Activated T-cell treated with anti-CD3 and anti-CD28 coated beads for 1 hour (primary cell): ENCODE results near the gene U2AF1.
"Not testable (repeated sequence)": the region's sequence is repeated elsewhere in the genome, so short reads cannot be mapped to it uniquely, and the experiment has no call there.

Source experiments
- DNase-seq: peaks from one replicate; pipeline ENCODE4 v3.0.0-alpha.2; 2020; ENCODE audit warnings: low read depth

The U2AF1 gene

DNA sequence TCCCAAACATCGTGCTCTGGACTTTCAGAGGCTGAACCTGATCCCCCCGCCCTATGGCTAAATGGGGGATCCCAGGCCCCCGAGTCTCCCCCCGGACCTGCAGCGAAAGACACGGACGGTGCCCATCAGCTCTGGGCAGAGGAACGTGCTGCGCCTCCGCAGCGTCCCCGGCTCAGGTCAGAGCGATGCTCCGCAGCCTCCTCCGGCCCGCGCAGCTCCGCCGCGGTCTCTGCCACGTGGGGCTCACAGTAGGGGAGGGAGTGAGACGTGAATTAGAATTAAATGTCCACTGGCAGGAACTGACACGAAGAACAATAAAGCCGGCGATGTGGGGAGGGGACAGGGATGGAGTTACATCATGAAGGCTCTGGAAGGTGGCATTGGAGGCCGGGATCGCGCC is 30.7 kb downstream of the U2AF1 start:
- DNase-seq = not testable (repeated sequence)

DNA sequence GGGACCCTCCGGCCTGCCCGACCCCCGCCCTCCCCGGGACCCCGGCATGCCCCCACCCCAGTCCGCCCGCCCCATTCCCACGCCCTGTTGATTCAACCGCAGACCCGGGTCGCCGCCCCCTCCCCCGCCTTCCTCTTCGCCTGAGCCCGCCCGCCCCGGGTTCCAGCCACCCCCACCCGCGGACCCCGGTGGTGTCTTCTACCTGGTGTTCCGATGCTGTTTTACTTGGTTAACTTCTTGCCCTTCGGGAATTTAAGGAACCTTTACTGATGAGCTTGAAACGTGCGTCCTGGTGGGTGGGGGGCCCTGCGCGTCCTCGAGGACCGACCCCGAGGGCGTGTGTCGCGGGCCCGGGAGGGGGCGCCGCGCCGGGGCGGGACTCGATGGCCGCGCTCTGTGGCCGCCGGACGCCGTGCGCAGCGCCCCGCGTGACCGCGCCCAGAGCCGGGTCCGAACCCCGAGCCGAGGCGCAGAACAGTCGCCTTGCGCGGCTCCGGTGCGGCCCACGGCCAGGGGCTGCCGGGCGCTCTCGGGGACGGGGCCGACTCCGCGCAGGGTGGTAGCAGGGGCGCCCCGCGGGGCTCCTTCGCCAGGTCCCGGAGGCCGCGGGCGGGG is 31.2 kb downstream of the U2AF1 start:
- not testable (repeated sequence) for DNase-seq

DNA sequence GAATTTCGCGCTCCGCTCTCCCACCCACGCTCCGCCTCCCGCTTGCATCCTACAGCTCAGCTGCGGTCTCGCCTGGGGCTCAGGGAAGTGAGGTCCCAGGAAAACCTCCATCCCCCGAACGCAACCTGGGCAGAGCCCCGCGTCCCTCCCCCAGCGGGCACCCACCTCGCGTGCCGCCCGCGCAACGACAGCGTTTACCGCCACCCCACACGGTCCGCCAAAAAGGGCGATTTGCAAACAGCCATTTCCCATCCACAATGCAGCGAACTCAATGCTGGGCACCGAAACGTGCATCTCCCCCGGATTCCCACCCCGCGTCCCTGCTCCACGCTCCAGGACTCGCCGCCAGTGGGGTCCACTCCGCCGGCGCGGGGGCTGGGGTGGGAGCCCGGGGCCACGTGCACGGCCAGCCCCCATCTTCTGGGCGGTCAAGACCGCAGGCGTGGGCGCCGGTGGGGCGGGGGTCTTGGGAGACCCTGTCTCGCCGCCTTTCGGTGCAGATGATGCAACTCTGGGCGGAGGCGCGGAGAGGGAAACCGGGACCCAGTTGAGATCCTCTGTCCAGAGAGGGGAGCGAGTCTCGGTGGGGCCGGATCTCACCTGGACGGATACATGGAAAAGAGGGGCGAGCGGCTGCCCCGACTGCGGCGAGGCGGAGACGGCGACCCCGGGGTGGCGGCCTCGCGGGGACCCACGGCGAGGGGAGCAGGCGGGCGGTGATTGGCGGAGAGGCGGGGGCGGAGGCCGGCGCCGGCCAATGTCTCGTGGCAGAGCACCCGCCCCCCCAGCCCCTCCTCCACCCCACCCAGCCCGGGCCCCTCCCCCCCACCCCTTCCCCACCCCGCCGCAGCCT is 32.0 kb downstream of the U2AF1 start, which contains the start of gene CBS:
Gene CBS, minus strand, starts transcription at position 666 of the 853 bp plus-strand sequence. CDS start 3,642 bp downstream, outside the sequence.
- not testable (repeated sequence) for DNase-seq

DNA sequence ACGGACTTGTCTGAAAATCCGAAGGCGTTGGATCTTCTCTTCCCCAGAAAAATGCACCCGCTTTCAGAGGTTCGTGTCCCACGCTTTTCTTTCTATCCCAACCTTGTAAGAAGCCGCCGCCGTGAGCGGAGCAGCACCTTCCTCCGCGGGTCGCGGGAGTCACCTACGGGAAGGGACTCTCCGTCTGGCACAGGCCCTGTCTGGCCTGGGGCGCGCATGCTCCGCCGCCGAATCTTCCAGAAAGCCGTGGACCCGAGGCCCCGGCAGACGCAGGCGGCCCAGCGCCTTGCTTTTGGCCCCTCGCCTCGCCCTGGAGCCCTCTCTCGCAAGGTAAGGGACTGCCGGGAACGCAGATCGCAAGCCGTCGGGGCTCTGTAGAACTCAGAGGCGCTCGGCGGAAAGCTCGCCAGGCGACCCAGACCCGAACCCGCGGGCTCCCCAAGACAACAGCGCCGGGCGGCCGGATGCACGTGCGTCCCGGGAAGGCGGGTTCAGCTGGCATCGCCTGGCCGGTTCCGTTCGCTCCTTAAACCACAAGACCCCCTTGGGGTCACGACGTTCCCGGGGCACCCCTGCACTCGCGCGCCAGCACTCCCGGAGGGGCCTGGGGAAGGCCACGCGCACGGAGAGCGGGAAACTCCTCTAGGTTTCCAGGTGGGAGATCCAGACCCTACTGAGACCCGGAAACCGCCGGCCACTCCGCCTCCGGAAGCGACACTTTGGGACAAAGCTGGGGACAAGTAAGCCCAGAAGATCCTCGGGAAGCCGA is 32.8 kb downstream of the U2AF1 start:
- not testable (repeated sequence) for DNase-seq

DNA sequence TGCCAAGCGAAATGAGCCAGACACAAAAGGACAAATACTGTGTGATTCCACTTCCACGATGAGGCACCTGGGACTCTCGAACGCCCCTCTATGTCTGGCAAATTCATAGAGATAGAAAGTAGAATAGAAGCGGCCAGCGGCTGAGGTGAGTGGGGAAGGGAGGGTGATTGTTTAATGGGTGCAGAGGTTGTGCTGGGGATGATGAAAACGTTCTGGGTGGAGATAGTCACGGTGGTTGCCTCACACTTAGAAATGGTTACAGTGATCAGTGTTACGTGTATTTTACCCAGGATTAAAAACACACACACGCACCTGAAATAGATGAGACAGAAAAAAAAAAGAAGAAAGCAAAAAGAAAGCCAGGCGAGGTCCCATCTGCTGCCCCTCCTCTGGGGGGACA is 34.6 kb downstream of the U2AF1 start:
- DNase-seq = not testable (repeated sequence)

DNA sequence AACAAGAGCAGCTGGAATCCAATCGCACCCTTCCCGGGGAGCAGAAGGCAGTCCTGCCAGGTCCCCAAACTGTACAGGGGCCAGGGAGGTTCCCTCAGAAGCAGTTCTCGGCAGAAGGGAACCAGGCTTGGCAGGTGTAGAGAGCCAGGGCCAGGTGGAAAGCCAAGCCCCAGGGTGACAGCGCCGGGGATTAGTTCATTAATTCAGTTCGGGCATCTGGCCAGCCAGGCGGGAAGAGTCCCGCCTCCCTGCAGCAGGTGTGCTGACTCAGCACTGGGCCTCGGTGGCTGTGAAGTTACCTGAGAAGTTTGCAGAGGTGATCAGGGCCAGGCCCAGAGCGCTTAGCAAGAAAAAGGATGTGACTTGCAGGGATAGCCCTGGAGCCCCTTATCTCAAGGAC is 37.7 kb downstream of the U2AF1 start:
- not testable (repeated sequence) for DNase-seq

DNA sequence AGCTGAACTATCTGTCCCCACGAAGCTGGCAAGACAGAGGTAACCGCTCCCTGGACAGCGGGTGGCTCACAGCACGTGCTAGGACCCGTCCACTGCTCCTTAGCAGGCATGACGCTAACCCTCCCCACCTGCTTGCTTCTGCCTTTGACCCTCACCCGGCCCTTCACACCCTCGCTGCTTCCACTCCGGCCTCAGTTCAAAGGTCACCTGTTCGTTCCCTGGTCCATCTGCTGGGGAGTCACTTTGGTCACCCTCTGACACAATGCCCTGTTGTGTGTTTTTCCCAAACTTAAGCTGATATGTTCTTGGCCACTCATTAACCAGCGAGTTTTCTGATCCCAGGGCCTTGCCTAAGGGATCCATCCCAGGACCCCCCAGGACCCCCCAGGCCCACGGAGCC is 39.3 kb downstream of the U2AF1 start:
- DNase-seq = not testable (repeated sequence)

DNA sequence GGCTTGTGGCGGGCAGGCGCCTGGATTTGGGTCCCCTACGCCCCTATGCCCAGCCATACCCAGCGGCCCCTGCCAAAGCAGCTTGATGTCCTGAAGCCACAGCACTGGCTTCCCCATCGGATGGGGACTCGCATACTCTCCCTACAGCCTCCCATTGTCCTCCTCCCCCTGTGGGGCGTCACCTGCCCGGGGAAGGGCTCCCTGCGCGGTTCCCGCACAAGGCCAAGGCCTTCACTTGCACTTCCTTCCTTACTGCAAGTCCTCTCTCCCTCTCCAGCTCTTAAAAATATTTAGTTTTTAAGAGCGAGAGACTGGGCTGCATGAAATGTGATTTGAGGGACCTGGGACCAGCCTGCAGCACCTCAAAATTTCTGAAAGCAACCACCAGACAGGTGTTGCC is 40.7 kb downstream of the U2AF1 start:
- not testable (repeated sequence) for DNase-seq

DNA sequence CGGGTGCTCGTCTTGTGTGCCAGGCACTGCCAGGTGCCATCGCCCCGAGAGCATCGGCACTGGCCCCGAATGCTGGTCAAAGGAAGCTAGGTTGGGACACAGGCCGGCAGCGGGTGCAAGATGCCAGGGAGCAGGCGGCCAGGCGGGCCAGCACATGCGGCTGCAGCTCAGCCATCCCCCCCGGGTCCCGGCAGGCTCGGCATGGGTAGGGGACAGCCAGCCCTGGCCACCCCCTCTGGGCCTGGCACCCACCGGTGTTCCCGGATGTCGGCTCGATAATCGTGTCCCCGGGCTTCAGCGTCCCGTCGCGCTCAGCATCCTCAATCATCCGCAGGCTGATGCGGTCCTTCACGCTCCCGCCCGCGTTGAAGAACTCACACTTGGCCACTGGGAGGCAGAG is 41.4 kb downstream of the U2AF1 start:
- not testable (repeated sequence) for DNase-seq

DNA sequence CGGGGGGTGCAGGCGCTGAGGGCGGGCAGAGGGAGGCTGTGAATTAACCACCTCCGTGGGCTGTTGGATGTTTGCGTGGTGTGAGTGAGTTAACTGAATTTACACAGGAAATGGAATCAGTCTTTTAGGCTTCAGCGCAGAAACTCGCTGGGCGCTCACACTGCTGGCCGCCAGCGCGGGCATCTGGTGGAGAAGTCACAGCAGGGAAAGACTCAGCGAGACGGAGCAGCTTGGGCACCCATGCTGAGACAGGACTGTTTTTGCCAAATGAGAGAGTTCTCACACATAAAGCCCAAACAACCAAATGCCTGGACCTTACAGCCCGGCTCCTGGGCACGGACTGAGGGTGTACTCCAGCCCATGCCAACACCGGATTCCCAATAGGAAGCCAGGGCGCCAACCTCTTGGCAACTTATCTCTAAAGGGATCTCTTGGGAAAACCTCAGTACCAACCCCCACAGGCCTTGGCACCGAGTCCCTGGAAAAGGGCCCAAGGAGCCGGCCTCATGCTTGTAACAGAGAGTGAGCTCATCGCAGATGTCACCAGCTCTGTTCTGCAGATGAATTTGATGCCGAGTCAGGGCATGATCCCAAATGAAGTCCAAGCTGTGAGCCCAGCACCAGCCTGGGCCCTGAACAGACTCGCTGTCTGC is 43.0 kb downstream of the U2AF1 start:
- not testable (repeated sequence) for DNase-seq

DNA sequence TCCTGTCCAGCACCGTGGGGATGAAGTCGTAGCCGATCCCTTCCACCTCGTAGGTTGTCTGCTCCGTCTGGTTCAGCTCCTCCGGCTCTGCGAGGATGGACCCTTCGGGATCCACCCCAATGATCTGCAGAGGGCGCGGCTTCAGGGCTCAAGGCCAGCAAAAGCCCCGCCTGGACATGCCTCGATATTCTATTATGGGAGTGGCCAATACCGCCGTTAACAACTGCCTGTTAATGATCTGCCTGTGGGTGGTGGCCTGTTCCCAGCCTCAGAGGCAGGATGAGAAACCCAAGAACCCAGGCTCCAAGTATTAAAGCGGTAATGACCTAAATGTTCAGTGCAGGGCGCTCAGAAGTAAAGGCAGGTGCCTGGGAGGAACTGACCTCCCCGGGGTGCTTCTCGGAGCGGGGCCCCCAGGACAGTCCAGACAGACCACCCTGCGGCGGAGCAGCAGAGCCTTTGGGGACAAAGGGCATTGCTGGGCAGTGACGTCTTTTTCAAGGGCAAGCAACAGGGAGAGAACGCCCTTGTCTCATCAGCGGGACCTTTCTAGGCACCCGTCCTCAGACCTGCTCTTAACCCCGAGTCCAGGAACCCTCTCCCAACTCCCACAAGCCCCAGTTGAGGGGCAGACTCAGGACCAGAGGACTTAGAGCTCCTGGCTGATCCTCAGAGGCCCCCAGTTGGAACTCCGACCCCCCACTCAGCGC is 44.3 kb downstream of the U2AF1 start:
- DNase-seq = not testable (repeated sequence)

DNA sequence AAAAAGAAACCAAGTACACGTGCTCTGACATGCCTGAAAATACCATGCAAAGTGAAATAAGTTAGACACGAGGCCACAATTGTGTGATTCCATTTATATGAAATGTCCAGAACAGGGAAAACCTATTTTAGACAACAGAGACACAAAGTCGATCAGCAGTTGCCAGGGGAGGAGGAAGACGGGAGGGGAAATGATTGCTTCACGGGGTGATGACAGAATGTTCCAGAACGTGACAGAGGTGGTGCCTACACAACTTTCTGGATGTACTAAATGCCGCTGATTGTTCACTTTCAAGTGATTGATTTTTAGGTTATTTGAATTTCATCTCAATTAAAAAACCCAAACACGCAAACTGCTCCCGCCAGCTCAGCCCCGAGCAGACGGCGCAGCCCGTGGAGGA is 54.3 kb downstream of the U2AF1 start:
- not testable (repeated sequence) for DNase-seq

DNA sequence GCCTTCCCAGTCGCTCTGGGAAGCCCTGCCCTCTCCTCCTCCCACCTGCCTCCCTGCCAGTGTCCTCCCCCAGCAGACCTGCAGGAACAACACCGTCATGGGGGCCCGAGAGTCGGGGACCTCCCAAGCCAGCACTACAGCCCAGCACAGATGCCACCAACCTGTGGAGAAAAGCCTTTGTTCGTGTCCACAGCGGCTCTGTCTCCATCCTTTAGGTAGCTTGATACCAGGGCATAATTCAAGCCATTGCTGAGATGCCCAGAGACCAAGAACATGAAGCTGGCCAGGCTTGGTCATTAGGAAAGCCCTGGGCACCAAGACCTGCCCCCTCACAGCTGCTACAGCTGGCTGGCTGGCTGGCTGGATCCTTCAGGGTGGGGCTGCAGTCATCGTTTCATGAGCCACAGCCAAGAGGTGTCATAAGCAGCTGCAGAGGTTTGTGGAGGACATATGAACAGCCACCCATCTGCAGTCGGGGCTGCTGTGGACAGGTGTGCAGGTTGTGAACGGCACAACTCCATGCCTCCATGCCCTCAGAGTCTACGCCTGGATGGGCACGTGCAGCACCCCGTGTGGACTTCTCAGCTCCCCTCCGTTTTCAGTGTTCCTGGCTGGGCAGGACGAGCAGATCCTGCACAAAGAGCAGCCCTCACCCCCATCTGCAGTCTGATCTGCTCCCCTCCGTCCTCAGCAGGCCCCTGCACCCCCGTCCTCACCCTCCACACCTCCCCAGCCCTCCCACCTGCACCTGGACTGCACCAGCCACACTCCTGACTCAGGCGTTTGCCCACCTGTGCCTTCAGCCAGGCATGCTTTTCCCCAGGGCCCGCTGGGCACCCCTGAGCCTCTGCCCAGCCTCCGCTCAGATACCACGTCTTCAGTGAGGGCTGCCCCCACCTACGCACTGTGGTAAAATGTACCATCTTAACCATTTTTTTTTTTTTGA is 61.2 kb downstream of the U2AF1 start:
- DNase-seq = not testable (repeated sequence)

DNA sequence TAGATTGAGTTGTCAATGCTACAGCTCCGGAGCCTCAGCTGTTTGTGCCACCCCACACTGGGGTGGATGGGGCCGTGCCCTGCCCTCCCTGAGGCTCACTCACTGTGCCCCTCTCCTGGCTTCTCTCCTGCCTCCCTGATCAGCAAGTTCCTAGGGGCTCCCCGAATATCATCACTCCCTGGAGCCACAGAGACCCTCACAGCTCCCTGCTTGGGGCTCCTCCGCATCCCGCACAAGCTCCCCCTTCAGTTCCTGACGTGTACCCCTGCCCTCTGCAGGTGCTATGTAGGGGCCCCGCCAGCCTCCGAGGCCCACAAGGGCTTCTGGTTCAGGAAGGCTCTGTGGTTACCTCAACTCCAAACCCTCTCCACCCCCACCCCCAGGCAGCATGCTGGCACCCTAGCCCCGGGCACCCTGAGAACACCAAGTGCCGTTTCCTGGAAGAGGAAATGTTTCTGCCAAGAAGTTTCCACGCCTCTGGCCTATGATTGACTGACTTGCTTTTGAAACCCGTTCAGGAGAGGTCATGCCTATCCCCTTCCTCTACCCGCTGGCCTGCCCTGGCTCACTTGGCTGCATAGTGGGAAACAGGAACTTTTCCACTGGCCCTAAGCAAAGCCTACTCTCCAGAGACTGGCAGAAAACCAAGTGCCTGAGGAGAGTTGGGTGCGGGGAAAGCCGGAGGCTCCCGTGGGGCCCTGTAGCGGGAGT is 62.0 kb downstream of the U2AF1 start:
- not testable (repeated sequence) for DNase-seq

DNA sequence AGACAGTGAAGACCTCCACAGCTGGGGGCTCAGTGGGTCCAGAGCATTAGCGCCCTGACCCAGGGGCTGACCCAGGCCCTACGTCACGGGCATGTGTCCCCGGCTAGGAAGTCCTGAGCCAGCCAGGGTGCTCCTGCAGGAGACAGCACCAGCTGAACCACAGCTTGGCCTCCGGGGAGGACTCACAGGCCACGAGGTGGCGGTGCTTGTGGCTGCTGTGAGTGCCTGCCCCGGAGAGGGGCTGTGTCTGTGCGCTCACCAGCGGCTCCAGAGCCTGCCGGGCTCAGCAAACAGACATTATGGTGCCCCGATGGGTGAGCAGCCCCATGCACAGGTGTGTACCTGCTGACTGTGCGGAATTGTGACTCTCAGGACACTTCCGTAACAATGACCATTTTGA is 62.8 kb downstream of the U2AF1 start:
- DNase-seq = not testable (repeated sequence)

DNA sequence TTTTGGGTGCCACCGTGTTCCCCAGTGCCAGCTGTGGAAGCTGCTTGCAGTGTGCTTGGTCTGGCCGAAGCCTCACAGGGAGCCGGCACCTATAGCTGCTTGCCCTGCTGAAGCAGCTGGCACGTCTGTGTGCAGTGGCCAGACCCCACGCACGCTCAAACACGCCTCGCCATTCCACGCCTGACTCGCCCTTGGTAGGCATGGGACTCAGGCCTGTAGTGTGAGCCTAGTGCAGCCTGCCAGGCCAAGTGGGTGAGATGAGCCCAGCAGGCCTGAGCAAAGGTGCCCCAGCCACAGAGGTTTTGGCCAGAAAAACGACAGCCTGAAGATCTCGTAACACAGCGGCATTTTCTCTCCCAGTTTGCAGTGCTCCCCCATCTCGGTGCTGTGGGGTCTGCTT is 64.1 kb downstream of the U2AF1 start:
- DNase-seq = not testable (repeated sequence)
